Uterus (tissue), 2 donors: Measurements from ENCODE around the gene TRAK2.

Experiments used
- POLR2A ChIP-seq, 2 donors: fragments of 450-650 bp; IDR thresholded peaks; one replicate each; pipeline ENCODE4 v1.6.1; 2016; ENCODE audit warnings: antibody characterized with exemption in 2 of 2, mild to moderate bottlenecking in 1 of 2, moderate library complexity in 1 of 2
- TF ChIP-seq, protein P1 (sequence below), 4 experiments: fragments of 200-600 bp in 2 of 4; fragments of 450-650 bp in 2 of 4; sonication (generic) in 2 of 4; IDR thresholded peaks; one replicate each; pipeline ENCODE4 v1.5.1; 2016 to 2019; ENCODE audit warnings: antibody characterized with exemption in 4 of 4, mild to moderate bottlenecking in 2 of 4, moderate library complexity in 1 of 4

DNA sequence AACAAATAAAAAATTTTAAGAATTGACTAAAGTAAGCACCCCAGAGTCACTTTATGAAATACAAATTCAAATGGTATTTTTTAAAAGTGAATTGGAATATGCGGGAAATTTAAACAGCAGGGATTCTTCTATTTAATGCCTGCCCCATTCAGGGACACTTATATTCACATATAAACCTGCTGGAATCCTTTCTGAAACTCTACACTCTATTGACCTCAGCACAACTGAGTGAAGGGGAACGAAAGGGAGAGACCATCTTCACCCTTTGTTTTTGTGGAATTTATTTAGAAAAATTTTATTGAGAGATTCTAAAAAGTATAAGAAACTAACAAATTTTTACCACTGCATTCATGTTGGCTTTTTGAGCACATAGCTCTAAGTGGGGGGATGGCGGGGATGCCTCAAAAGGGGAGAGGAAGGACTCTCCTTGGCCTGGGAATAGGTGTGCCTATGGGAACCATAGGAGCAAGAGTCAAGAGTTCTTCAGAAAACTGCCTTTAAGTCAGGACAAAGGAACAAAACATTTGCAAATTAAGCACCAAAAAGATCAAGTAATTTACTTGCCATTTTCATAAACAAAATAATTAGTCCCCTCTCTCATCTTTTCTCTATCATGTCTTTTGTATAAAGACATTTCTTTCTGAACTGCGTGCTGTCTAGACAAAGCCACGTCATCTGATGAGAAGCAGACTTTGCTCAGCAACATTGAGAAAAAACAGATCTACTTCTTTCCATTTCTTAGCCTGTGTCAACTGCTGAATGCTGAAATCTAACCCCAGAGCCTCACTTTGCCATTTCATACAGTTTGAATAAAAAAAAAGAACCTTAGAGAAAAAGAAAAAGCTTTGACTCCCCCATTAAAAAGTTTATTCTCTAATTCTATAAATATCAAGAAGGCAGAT is 72.5 kb downstream of the TRAK2 start:
- no peak for TF ChIP-seq POLR2A (IDR thresholded peaks at IDR 0.05)
- TF ChIP-seq, protein P1, sequence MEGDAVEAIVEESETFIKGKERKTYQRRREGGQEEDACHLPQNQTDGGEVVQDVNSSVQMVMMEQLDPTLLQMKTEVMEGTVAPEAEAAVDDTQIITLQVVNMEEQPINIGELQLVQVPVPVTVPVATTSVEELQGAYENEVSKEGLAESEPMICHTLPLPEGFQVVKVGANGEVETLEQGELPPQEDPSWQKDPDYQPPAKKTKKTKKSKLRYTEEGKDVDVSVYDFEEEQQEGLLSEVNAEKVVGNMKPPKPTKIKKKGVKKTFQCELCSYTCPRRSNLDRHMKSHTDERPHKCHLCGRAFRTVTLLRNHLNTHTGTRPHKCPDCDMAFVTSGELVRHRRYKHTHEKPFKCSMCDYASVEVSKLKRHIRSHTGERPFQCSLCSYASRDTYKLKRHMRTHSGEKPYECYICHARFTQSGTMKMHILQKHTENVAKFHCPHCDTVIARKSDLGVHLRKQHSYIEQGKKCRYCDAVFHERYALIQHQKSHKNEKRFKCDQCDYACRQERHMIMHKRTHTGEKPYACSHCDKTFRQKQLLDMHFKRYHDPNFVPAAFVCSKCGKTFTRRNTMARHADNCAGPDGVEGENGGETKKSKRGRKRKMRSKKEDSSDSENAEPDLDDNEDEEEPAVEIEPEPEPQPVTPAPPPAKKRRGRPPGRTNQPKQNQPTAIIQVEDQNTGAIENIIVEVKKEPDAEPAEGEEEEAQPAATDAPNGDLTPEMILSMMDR (IDR thresholded peaks at IDR 0.05): no peak
